Neuron (in vitro differentiated cells): Measurements from ENCODE around the gene ASCL2.

Experiments
- H2AFZ ChIP-seq: one replicate; pipeline ENCODE4 v1.6.1; 2013; ENCODE audit warnings: low read depth, mild to moderate bottlenecking, inconsistent platforms, low read length, moderate library complexity
- H3K27me3 ChIP-seq: one replicate; pipeline ENCODE4 v1.6.1; 2013; ENCODE audit warnings: low read length; ENCODE audit not compliant: insufficient read depth
- H3K36me3 ChIP-seq: one replicate; pipeline ENCODE4 v1.6.1; 2013; ENCODE audit warnings: low read length; ENCODE audit not compliant: insufficient read depth
- H3K4me1 ChIP-seq: one replicate; pipeline ENCODE4 v1.6.1; 2013; ENCODE audit warnings: low read length; ENCODE audit not compliant: insufficient read depth
- H3K4me3 ChIP-seq: 2 replicates; pipeline ENCODE4 v1.5.1; 2013; ENCODE audit warnings: mild to moderate bottlenecking, low read length, moderate library complexity
- H3K9me3 ChIP-seq: one replicate; pipeline ENCODE4 v1.6.1; 2013; ENCODE audit warnings: low read length

ASCL2 gene, protein sequence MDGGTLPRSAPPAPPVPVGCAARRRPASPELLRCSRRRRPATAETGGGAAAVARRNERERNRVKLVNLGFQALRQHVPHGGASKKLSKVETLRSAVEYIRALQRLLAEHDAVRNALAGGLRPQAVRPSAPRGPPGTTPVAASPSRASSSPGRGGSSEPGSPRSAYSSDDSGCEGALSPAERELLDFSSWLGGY

GRCh38 chr11:2270322-2271076 lies at the start of gene ASCL2:
Gene ASCL2 (minus strand): TSS chr11:2270588. CDS start chr11:2270332, 256 bp downstream.
- Histone ChIP-seq H3K27me3 (peaks cover 80% of the 10 kb centered on the region), H3K4me1 (no peaks in the 10 kb centered on the region), H3K36me3 (no peaks in the 10 kb centered on the region), H3K4me3 (no peak within 1 kb of the TSS), H2AFZ (no peak within 1 kb of the TSS), H3K9me3 (peaks cover 6% of the 10 kb centered on the region)

DNA sequence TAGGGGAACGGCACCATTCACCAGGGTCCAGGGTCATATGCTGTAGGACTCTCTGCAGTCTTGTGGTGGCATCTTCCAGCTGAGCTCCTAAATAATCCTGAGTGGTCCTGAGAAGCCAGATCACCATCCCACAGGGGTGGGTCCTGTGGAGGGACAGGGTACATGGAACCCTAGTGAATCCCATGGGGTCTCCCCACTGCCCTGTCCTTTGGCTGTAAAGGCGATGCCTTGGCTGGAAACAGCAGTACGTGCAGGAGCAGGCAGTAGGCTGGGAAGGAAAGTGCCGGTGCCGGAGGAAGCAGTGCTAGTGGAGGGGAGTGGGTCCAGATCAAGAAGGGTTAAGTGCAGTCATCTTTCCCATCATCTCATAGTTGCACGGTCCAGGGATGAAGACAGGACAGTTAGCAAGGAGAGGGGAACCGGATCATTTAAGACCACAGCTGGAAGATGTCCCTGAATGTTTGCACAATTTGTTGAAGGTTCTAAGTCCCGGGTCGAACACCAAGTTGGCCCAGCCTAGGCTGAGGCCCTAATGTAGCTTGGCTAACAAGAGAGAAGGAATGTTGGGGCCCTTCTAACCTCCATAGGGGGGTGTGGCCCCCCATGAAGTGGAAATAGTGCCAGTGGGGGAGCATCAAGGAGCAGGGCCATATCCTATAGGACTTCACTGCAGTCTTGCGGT lies 49.5 kb upstream of the ASCL2 start:
- H3K27me3 ChIP-seq: no peaks in the 10 kb centered on the region
- H3K4me3 ChIP-seq: no peak overlapping the region
- no peaks in the 10 kb centered on the region for H3K36me3 ChIP-seq
- no peaks in the 10 kb centered on the region for H3K4me1 ChIP-seq
- no peaks in the 10 kb centered on the region for H3K9me3 ChIP-seq
- no peak overlapping the region for H2AFZ ChIP-seq

DNA sequence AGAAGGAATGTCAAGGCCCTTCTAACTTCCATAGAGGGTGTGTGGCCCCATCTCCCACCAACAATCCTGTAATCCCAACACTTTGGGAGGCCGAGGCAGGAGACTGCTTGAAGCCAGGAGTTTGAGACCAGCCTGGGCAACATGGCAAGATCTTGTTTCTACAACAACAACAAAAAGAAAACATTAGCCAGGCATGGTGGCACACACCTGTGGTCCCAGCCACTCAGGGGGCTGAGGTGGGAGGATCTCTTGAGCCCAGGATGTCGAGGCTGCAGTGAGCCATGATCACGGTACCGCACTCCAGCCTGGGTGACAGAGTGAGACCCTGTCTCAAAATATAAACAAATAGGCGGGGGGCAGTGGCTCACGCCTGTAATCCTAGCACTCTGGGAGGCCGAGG lies 48.3 kb upstream of the ASCL2 start:
- no peaks in the 10 kb centered on the region for H3K4me1 ChIP-seq
- no peak overlapping the region for H2AFZ ChIP-seq
- H3K27me3 ChIP-seq: no peaks in the 10 kb centered on the region
- no peaks in the 10 kb centered on the region for H3K36me3 ChIP-seq
- H3K4me3 ChIP-seq: no peak overlapping the region
- no peaks in the 10 kb centered on the region for H3K9me3 ChIP-seq

DNA sequence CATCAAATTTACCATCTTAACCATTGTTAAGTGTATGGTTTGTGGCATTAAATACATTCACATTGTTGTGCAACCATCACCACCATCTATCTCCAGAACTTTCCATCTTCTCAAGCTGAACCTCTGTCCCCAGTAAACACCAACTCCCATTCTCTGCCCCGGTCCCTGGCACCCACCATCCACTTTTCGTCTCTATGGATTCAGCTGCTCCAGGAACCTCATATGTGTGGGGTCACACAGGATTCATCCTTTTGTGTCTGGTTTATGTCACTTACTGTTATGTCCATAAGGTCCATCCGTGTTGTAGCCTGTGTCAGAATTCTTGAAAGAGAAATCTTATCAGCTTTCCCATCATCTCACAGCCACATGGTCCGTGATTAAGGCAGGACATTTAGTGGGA lies 47.7 kb upstream of the ASCL2 start:
- Histone ChIP-seq H3K36me3 (no peaks in the 10 kb centered on the region), H3K9me3 (no peaks in the 10 kb centered on the region), H3K4me3 (no peak overlapping the region), H3K27me3 (no peaks in the 10 kb centered on the region), H2AFZ (no peak overlapping the region), H3K4me1 (no peaks in the 10 kb centered on the region)

DNA sequence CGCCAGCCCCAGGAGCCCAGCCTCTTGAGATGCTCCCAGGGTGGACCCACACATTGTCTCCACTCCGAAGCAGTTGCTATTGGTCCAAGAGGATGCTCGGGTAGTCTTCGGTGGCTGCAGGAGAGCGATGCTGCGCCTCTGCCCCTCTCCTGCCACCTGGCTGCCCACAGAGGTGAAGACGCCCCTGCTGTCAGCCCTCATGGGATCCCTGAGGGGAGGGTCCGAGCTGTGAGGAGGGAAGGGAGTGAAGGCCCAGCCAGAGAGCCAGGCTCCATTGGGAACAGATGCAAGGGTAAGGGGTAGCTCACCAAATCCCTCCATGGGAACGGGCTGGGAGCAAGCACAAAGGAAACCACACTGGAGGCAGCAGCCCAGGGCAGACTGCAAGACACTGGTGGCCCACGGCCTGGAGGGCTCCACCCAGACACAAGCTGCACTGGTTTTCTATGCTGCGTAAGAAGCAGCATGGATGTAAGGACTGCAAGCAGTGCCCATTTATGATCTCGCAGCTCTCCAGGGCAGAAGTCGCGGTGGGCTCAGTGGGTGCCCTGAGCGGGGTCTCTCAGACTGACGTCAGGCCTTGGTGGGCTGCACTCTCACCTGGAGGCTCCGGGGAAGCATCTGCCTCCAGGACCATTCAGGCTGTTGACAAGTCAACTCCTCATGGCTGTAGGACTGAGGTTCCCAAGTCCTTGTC lies 47.1 kb upstream of the ASCL2 start:
- Histone ChIP-seq H3K27me3 (no peaks in the 10 kb centered on the region), H3K4me1 (no peaks in the 10 kb centered on the region), H2AFZ (no peak overlapping the region), H3K4me3 (no peak overlapping the region), H3K9me3 (no peaks in the 10 kb centered on the region), H3K36me3 (no peaks in the 10 kb centered on the region)

GRCh38 chr11:2316963-2317244 lies 46.5 kb upstream of the ASCL2 start:
- Histone ChIP-seq H2AFZ (no peak overlapping the region), H3K9me3 (no peaks in the 10 kb centered on the region), H3K36me3 (no peaks in the 10 kb centered on the region), H3K4me3 (no peak overlapping the region), H3K4me1 (no peaks in the 10 kb centered on the region), H3K27me3 (no peaks in the 10 kb centered on the region)

- no peaks in the 10 kb centered on the region for H3K27me3 ChIP-seq
- no peaks in the 10 kb centered on the region for H3K4me1 ChIP-seq
- no peaks in the 10 kb centered on the region for H3K9me3 ChIP-seq
- no peaks in the 10 kb centered on the region for H3K36me3 ChIP-seq
- H2AFZ ChIP-seq: no peak overlapping the region
- H3K4me3 ChIP-seq: no peak overlapping the region
Observed at GRCh38 chr11:2316169-2316962, 46.0 kb upstream of the ASCL2 start.

DNA sequence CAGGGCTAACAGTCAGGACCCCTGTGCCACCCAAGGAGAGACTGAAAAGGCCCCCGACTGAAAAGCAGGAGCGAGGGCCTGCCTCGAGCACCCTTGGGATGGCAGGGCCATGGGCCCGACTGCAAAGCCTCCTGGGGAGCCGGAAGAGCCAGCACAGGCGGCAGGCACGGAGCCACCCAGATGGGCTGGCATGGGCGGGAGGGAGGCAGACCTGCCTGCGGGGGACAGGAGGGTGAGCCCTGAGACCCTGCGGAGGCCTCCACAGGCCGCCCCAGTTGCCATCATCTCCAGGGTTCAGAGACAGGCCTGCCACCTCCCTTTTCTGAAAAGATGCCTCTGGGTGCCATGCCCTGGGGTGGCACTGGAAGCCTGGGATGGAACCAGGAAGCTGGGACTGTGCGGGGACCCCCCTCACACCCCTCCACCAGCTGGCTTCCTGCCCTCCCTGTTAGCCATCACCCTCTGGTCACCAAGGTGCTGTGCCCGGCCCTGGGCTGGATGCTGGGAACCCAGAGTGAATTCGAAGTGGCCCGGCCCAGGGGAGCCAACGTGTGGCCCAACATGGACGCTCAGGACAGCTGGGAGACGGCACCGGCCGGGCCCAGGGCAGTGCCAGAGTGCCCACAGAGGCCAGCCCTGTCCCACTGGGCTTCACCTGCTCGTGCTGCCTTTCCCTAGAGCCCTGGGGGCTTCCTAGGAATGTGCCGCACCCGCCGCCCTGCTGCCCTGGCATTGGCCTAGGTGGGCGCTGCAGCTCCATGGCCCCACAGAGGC lies 45.2 kb upstream of the ASCL2 start:
- H3K4me3 ChIP-seq: no peak overlapping the region
- H3K36me3 ChIP-seq: no peaks in the 10 kb centered on the region
- no peaks in the 10 kb centered on the region for H3K9me3 ChIP-seq
- no peaks in the 10 kb centered on the region for H3K4me1 ChIP-seq
- H2AFZ ChIP-seq: no peak overlapping the region
- no peaks in the 10 kb centered on the region for H3K27me3 ChIP-seq

DNA sequence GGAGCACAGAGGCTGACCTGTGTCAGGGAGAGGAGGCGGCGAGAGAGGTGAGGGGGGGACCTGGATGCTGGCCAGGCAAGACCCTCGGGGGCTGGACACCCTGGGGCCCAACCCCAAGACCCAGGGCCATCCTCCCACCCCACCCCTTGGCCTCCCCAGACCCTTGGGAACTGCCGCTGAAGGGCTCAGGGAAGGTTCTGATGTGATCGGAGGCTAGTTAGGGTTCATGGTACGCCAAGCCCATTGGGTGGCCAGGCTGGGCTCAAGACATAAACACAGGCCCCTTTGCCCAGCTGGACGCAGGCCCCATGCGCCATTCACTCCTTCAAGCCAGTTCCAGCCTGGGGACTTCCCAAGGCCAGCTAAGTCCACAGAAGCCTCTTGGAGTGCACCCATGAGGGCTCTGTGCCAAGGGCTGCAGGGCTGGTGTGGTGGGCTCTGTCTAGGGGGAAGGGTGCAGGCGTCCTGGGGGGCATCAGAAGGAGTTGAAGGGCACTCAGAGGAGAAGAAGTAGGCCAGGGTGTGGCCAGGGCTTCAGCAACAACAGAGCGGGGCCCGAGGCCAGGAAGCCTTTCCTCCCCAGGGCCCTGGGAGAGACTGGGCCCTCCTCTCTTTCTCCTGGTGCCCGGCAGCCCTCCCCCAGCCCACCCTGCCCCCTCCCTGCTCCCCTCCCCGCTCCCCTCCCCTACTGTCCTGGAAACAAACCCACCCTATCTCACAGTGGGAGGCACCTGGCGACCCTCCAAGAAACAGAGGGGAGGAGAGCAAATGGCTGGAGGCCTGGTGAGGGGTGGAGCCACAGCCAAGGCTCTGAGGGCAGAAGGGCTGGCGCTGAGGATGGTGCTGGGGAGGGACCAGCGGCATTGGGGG lies 44.4 kb upstream of the ASCL2 start:
- H3K4me1 ChIP-seq: no peaks in the 10 kb centered on the region
- H2AFZ ChIP-seq: no peak overlapping the region
- no peak overlapping the region for H3K4me3 ChIP-seq
- no peaks in the 10 kb centered on the region for H3K27me3 ChIP-seq
- H3K36me3 ChIP-seq: no peaks in the 10 kb centered on the region
- no peaks in the 10 kb centered on the region for H3K9me3 ChIP-seq

DNA sequence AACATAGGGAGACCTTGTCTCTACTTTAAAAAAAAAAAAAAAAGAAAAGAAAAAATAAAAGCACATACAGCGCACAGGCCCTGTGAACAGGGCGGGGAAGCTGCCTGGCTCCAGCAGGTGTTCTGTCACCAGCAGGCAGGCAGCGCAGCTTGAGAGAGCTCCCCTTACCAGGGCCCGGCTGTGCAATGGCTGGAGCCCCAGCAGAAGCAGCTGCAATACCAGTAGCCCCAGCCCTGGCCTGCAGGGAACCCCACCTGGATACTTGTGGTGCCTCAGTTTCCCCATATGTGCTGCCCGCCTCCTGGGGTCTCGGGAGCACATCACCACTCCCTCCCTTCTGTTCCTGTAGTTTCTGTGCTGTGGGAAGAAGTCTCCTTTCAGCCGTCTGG lies 43.7 kb upstream of the ASCL2 start:
- Histone ChIP-seq H3K4me3 (no peak overlapping the region), H2AFZ (no peak overlapping the region), H3K9me3 (no peaks in the 10 kb centered on the region), H3K27me3 (no peaks in the 10 kb centered on the region), H3K4me1 (no peaks in the 10 kb centered on the region), H3K36me3 (no peaks in the 10 kb centered on the region)

DNA sequence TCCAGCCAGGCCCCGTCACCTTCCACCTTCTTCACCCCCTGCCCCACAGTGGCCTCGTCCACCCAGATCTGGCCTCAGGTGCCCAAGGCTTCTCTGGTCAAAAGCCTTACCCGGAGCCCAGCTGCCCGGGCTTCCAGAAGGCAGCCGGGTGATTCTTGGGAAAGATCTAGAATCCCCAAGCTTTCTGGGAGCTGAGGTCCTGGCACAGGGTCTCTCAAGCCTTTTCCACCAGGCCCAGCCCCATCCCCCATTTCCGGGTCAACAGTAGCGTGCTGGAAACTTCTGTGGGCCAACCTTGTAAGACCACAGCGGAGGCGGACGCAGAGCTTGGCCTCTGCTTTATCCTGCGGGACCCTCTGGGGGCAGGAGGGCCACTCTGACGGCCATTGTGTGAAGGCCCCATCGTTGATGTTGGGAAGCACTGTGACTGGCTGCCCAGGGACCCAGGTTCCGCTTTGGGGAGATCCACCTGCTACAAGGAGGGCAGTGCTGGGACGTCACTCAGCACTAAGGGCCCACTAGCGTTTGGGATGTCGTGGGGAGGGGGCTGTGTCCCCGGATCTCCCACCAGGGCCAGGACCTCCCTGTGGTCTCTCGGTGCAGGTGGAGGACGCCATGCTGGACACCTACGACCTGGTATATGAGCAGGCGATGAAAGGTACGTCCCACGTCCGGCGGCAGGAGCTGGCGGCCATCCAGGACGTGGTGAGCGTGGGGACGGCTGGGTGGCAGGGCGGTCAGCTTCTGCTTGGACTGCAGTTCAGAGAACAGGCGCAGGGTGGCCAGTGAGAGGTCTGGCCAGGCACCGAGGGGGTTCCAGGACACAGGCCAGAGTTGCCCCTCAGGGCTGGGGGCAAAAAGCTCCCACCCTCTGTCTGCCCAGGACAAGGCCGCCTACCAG lies 42.9 kb upstream of the ASCL2 start:
- Histone ChIP-seq H3K4me1 (no peaks in the 10 kb centered on the region), H3K4me3 (no peak overlapping the region), H2AFZ (no peak overlapping the region), H3K27me3 (no peaks in the 10 kb centered on the region), H3K9me3 (no peaks in the 10 kb centered on the region), H3K36me3 (no peaks in the 10 kb centered on the region)
